K562 (cell line): ENCODE results near the gene TMEM147. TPM values are rescaled to one million over a fixed set of nuclear protein-coding genes. Genes with fewer than 3 reads are reported as not detected.
A peak's percentile ranks its signal among the peaks of the same experiment; 100 is the strongest.

Source experiments
- C11orf30 ChIP-seq: fragments of 450-650 bp; IDR thresholded peaks from 2 replicates; pipeline ENCODE4 v1.6.1; 2016; ENCODE audit warnings: low read depth, mild to moderate bottlenecking
- CBFA2T2 ChIP-seq: fragments of 450-650 bp; conservative IDR thresholded peaks from 2 replicates; pipeline ENCODE4 v1.6.1; 2017; ENCODE audit warnings: mild to moderate bottlenecking
- CBFB ChIP-seq: sonication (generic); formaldehyde crosslinking; IDR thresholded peaks from 2 replicates; pipeline ENCODE4 v1.4.0; 2020; ENCODE audit warnings: mild to moderate bottlenecking, missing genetic modification reagents
- ETV6 ChIP-seq, 3 experiments: fragments of 150-350 bp in 1 of 3; sonication (generic) in 1 of 3; formaldehyde crosslinking in 1 of 3; IDR thresholded peaks; 2 replicates each; pipeline versions ENCODE4 v1.6.1 to v1.8.0; 2014 to 2022; ENCODE audit warnings: borderline replicate concordance in 2 of 3, low read depth in 2 of 3, antibody characterized with exemption in 1 of 3, low read length in 1 of 3, mild to moderate bottlenecking in 1 of 3, missing genetic modification reagents in 1 of 3
- ILF3 ChIP-seq: fragments of 450-650 bp; IDR thresholded peaks from 2 replicates; pipeline ENCODE4 v1.6.1; 2018; ENCODE audit warnings: antibody characterized with exemption, mild to moderate bottlenecking, moderate library complexity, borderline replicate concordance
- MNT ChIP-seq, 2 experiments: fragments of 450-650 bp; conservative IDR thresholded peaks; 2 replicates each; pipeline ENCODE4 v1.6.1; 2017; ENCODE audit warnings: mild to moderate bottlenecking in 2 of 2, moderate library complexity in 2 of 2
- NFIX ChIP-seq: fragments of 250-450 bp; sonication (Bioruptor Pico); IDR thresholded peaks from 2 replicates; pipeline ENCODE4 v1.4.0; 2020; ENCODE audit warnings: low read depth, mild to moderate bottlenecking, moderate library complexity
- NRF1 ChIP-seq, 2 experiments: fragments of 450-650 bp; IDR thresholded peaks in 1 of 2; conservative IDR thresholded peaks in 1 of 2; 2 replicates each; pipeline ENCODE4 v1.6.1; 2014; ENCODE audit warnings: mild to moderate bottlenecking in 2 of 2
- POLR2G ChIP-seq: fragments of 200-400 bp; formaldehyde crosslinking; IDR thresholded peaks from 2 replicates; pipeline ENCODE4 v1.6.1; 2017; ENCODE audit warnings: low read depth, mild to moderate bottlenecking, antibody characterized with exemption, low read length, moderate library complexity
- RAD21 ChIP-seq, 2 experiments: fragments of 250-450 bp in 1 of 2; fragments of 450-650 bp in 1 of 2; sonication (Bioruptor Pico) in 1 of 2; formaldehyde crosslinking in 1 of 2; IDR thresholded peaks in 1 of 2; conservative IDR thresholded peaks in 1 of 2; 2 replicates each; pipeline versions ENCODE4 v1.4.0 to v1.8.0; 2020 to 2022; ENCODE audit warnings: mild to moderate bottlenecking in 2 of 2, moderate library complexity in 1 of 2
- SMARCB1 ChIP-seq: IDR thresholded peaks from 2 replicates; pipeline ENCODE4 v1.6.1; 2011; ENCODE audit warnings: improper control_type of control experiment, low read depth; ENCODE audit not compliant: insufficient read length
- SMC3 ChIP-seq: conservative IDR thresholded peaks from 2 replicates; pipeline ENCODE4 v1.6.1; 2011; ENCODE audit warnings: low read depth, low read length, improper control_type of control experiment; ENCODE audit not compliant: insufficient read depth
- SRSF9 ChIP-seq: fragments of 200-400 bp; formaldehyde crosslinking; IDR thresholded peaks from 2 replicates; pipeline ENCODE4 v1.6.1; 2017; ENCODE audit warnings: low read depth, low read length, borderline replicate concordance
- TFAP4 ChIP-seq: sonication (generic); formaldehyde crosslinking; IDR thresholded peaks from 2 replicates; pipeline ENCODE4 v1.8.0; 2022; ENCODE audit warnings: missing genetic modification reagents, mild to moderate bottlenecking, moderate library complexity, borderline replicate concordance
- ZNF12 ChIP-seq: sonication (generic); formaldehyde crosslinking; IDR thresholded peaks from 2 replicates; pipeline ENCODE4 v1.4.0; 2020; ENCODE audit warnings: mild to moderate bottlenecking, missing genetic modification reagents
- ZNF24 ChIP-seq: fragments of 450-650 bp; IDR thresholded peaks from 2 replicates; pipeline ENCODE4 v1.6.1; 2016
- ZNF395 ChIP-seq: fragments of 200-800 bp; sonication (Bioruptor generic); IDR thresholded peaks from 2 replicates; pipeline ENCODE4 v1.6.1; 2017; ENCODE audit warnings: missing genetic modification characterization, missing compliant biosample characterization
- ZNF57 ChIP-seq: fragments of 450-650 bp; formaldehyde crosslinking; IDR thresholded peaks from 2 replicates; pipeline ENCODE4 v1.4.0; 2020; ENCODE audit warnings: mild to moderate bottlenecking, moderate library complexity
- ZNF740 ChIP-seq, 3 experiments: fragments of 200-800 bp in 1 of 3; sonication (Bioruptor generic) in 1 of 3; sonication (generic) in 1 of 3; formaldehyde crosslinking in 1 of 3; IDR thresholded peaks; 2 replicates each; pipeline versions ENCODE4 v1.6.1 to v1.8.0; 2016 to 2022; ENCODE audit warnings: mild to moderate bottlenecking in 2 of 3, missing compliant biosample characterization in 2 of 3, missing genetic modification characterization in 2 of 3, missing genetic modification reagents in 1 of 3
- polyA plus RNA-seq, 8 experiments: library from polyadenylated mRNA; depleted of rRNA in 4 of 8; stranded (reverse) in 5 of 8; unstranded in 3 of 8; fragments of >200 nt; fragmentation: Nextera tagmentation in 2 of 8; fragmentation: Illumina TruSeq in 1 of 8; extraction: Ambion mirVana in 2 of 8; extraction: Trizol in 1 of 8; gene quantifications; 2 replicates each; pipeline versions ENCODE4 v1.2.1 to v1.2.3, GENCODE V29; 2011 to 2014; ENCODE audit warnings: inconsistent platforms in 1 of 8, missing spikeins in 1 of 8
- total RNA-seq, 7 experiments: library from RNA; depleted of rRNA in 6 of 7; stranded (reverse); fragments of >200 nt in 6 of 7; fragmentation: Illumina TruSeq in 2 of 7; extraction: Trizol in 2 of 7; gene quantifications; 2 replicates each; pipeline versions ENCODE4 v1.2.1 to v1.2.3, GENCODE V29; 2011 to 2021; ENCODE audit warnings: low replicate concordance in 1 of 7

Gene TMEM147
- total and polyA plus RNA-seq, 9 of the 15 experiments (the other 6 are each of a cell fraction or from before 2014, with no cell fraction given) = 73.8 to 194 (median 142) TPM

- TF ChIP-seq ZNF740 (CRISPR knock-in tag; IDR thresholded peaks at IDR 0.05) (peak; percentile 27; the same call in 1 of the 2 replicates), ZNF740 (tag; IDR thresholded peaks at IDR 0.05) (no peak), ETV6 (IDR thresholded peaks at IDR 0.05; ENCODE audit: borderline replicate concordance in 1 of 2, low read depth in 2 of 2, low read length in 1 of 2) (no peak), ETV6 (CRISPR knock-in tag; IDR thresholded peaks at IDR 0.05; ENCODE audit: borderline replicate concordance) (no peak), ILF3 (no peak), NRF1 (conservative IDR thresholded peaks at IDR 0.05 in 1 of 2, IDR thresholded peaks at IDR 0.05 in 1 of 2) (peak; percentile 77 to 79), ZNF57 (CRISPR knock-in tag) (no peak), NFIX (CRISPR knock-in tag) (no peak), CBFA2T2 (0 out of 2 replicates have a peak, but pooled peaks have one; percentile 19), ZNF395 (CRISPR knock-in tag) (no peak), ZNF24 (no peak), ZNF12 (CRISPR knock-in tag) (0 out of 2 replicates have a peak, but pooled peaks have one; percentile 7), RAD21 (CRISPR knock-in tag; conservative IDR thresholded peaks at IDR 0.05 in 1 of 2, IDR thresholded peaks at IDR 0.05 in 1 of 2) (peak in 1 of 2 experiments; percentile 15; a peak in 1 of 4 replicates), SRSF9 (no peak), MNT (conservative IDR thresholded peaks at IDR 0.05) (peak in 1 of 2 experiments; percentile 95), C11orf30 (peak; percentile 84), SMARCB1 (no peak), CBFB (no peak), SMC3 (no peak), POLR2G (peak; percentile 97), TFAP4 (peak; percentile 86)
Measured at GRCh38 chr19:35545001-35545854, at the start of gene TMEM147 (continued).
